ENCODE measurements around the gene STOML1. TPM values are rescaled to one million over a fixed set of nuclear protein-coding genes. Genes with fewer than 3 reads are reported as not detected.
A peak's percentile ranks its signal among the peaks of the same experiment; 100 is the strongest.

The STOML1 gene
- total and polyA plus RNA-seq, 10 donors = 8.2 to 15.2 (median 10.0) TPM

- Histone ChIP-seq H3K4me1 (peaks cover 46 to 100% (median 87%) of the 10 kb centered on the region in 6 donors), H3K27ac (peak overlapping the region in 7 of 8 donors; percentile 9 to 97 (median 85)), H3K9me3 (no peaks in the 10 kb centered on the region), H3K4me3 (no peak overlapping the region), H3K36me3 (peaks cover 0 to 22% (median 0%) of the 10 kb centered on the region in 6 donors), H3K27me3 (replicated peaks in 1 of 7) (no peaks in the 10 kb centered on the region)
- WGBS, 5 donors = 93 to 99% (median 95%) methylated on average over 11 to 13 of the region's 13 CpGs
- intact Hi-C loops (cut with DNase I; ENCODE audit: low total_unique reads) = no loop called here
- no peak for DNase-seq
- no peak for TF ChIP-seq POLR2A (IDR thresholded peaks at IDR 0.05)
- no peak for TF ChIP-seq CTCF (IDR thresholded peaks at IDR 0.05 in 8 of 11, conservative IDR thresholded peaks at IDR 0.05 in 3 of 11)
- TF ChIP-seq POLR2AphosphoS5 (IDR thresholded peaks at IDR 0.05) = no peak
These were observed 3.6 kb downstream of the STOML1 start for GRCh38 chr15:73988445-73988969.

- 45 to 57% (median 53%) methylated on average over 9 of the region's 9 CpGs for WGBS, 5 donors
- intact Hi-C loops (cut with DNase I; ENCODE audit: low total_unique reads) = no loop called here
- H3K9me3 ChIP-seq = no peaks in the 10 kb centered on the region
- H3K4me1 ChIP-seq = peaks cover 46 to 100% (median 87%) of the 10 kb centered on the region in 6 donors
- H3K27me3 ChIP-seq (replicated peaks in 1 of 7) = no peaks in the 10 kb centered on the region
- no peak for DNase-seq
- peak overlapping the region in 7 of 8 donors; percentile 9 to 97 (median 85) for H3K27ac ChIP-seq
- H3K36me3 ChIP-seq = peaks cover 0 to 25% (median 0%) of the 10 kb centered on the region in 6 donors
- TF ChIP-seq POLR2A (IDR thresholded peaks at IDR 0.05) = no peak
- H3K4me3 ChIP-seq = no peak overlapping the region
These were observed 4.2 kb downstream of the STOML1 start for GRCh38 chr15:73987681-73988444.

GRCh38 chr15:73987250-73987649, 4.8 kb downstream of the STOML1 start:
- DNase-seq = no peak
- intact Hi-C loops (cut with DNase I; ENCODE audit: low total_unique reads) = no loop called here
- Histone ChIP-seq H3K27me3 (replicated peaks in 1 of 7) (no peaks in the 10 kb centered on the region), H3K4me1 (peaks cover 45 to 100% (median 87%) of the 10 kb centered on the region in 6 donors), H3K36me3 (peaks cover 0 to 25% (median 0%) of the 10 kb centered on the region in 6 donors), H3K27ac (peak overlapping the region in 7 of 8 donors; percentile 4 to 97 (median 85)), H3K9me3 (no peaks in the 10 kb centered on the region), H3K4me3 (no peak overlapping the region)
- 82 to 96% (median 93%) methylated on average over 4 of the region's 4 CpGs for WGBS, 5 donors
- no peak for TF ChIP-seq POLR2A (IDR thresholded peaks at IDR 0.05)
- TF ChIP-seq CTCF (IDR thresholded peaks at IDR 0.05 in 8 of 11, conservative IDR thresholded peaks at IDR 0.05 in 3 of 11) = no peak

GRCh38 chr15:73986776-73987056, 5.4 kb downstream of the STOML1 start:
- H3K36me3 ChIP-seq = peaks cover 0 to 25% (median 0%) of the 10 kb centered on the region in 6 donors
- intact Hi-C loops (cut with DNase I; ENCODE audit: low total_unique reads) = no loop called here
- TF ChIP-seq POLR2AphosphoS5 (IDR thresholded peaks at IDR 0.05) (no peak), POLR2A (IDR thresholded peaks at IDR 0.05) (no peak), CTCF (IDR thresholded peaks at IDR 0.05 in 8 of 11, conservative IDR thresholded peaks at IDR 0.05 in 3 of 11) (no peak)
- WGBS, 5 donors = 93 to 100% (median 95%) methylated on average over 1 of the region's 1 CpG
- H3K27me3 ChIP-seq (replicated peaks in 1 of 7) = no peaks in the 10 kb centered on the region
- H3K27ac ChIP-seq = peak overlapping the region in 4 of 8 donors; percentile 85 to 97 (median 92)
- H3K4me1 ChIP-seq = peaks cover 51 to 100% (median 90%) of the 10 kb centered on the region in 6 donors
- H3K9me3 ChIP-seq = no peaks in the 10 kb centered on the region
- no peak for DNase-seq
- H3K4me3 ChIP-seq = no peak overlapping the region

Measured in spleen (tissue), 11 donors.